HL-60 (cell line): ENCODE results near the gene ROR2.
A peak's percentile ranks its signal among the peaks of the same experiment; 100 is the strongest.

Experiments used
- DNase-seq, 2 experiments: peaks; one replicate each; pipeline ENCODE4 v3.0.0-alpha.2; 2010 to 2020; ENCODE audit warnings: low read depth in 1 of 2, low spot score in 1 of 2
- H3K27ac ChIP-seq: fragments of 250-450 bp; sonication (Bioruptor Pico); replicated peaks from 2 replicates; pipeline ENCODE4 v1.5.1; 2020; ENCODE audit warnings: mild to moderate bottlenecking, moderate library complexity
- H3K27me3 ChIP-seq: fragments of 250-450 bp; sonication (Bioruptor Pico); 2 replicates; pipeline ENCODE4 v1.5.1; 2021; ENCODE audit warnings: mild to moderate bottlenecking, moderate library complexity; ENCODE audit not compliant: insufficient read depth, poor library complexity, severe bottlenecking
- H3K4me3 ChIP-seq: replicated peaks from 2 replicates; pipeline ENCODE4 v1.5.1; 2011; ENCODE audit warnings: mild to moderate bottlenecking, control low read depth, low read length; ENCODE audit not compliant: insufficient read depth
- GABPA ChIP-seq: IDR thresholded peaks from 2 replicates; pipeline ENCODE4 v1.6.1; 2012; ENCODE audit warnings: low read depth
- POLR2AphosphoS5 ChIP-seq: IDR thresholded peaks from 2 replicates; pipeline ENCODE4 v1.6.1; 2012; ENCODE audit warnings: low read depth
- SPI1 ChIP-seq: IDR thresholded peaks from 2 replicates; pipeline ENCODE4 v1.6.1; 2012; ENCODE audit warnings: low read depth, mild to moderate bottlenecking, borderline replicate concordance
- TF ChIP-seq, protein P1 (sequence below): IDR thresholded peaks from 2 replicates; pipeline ENCODE4 v1.6.1; 2012; ENCODE audit warnings: low read depth; ENCODE audit not compliant: insufficient replicate concordance
- TF ChIP-seq, protein P2 (sequence below): IDR thresholded peaks from one replicate; pipeline ENCODE4 v1.5.1; 2011; ENCODE audit warnings: low read length, control low read depth, inconsistent platforms; ENCODE audit not compliant: insufficient read depth

The ROR2 gene

DNA sequence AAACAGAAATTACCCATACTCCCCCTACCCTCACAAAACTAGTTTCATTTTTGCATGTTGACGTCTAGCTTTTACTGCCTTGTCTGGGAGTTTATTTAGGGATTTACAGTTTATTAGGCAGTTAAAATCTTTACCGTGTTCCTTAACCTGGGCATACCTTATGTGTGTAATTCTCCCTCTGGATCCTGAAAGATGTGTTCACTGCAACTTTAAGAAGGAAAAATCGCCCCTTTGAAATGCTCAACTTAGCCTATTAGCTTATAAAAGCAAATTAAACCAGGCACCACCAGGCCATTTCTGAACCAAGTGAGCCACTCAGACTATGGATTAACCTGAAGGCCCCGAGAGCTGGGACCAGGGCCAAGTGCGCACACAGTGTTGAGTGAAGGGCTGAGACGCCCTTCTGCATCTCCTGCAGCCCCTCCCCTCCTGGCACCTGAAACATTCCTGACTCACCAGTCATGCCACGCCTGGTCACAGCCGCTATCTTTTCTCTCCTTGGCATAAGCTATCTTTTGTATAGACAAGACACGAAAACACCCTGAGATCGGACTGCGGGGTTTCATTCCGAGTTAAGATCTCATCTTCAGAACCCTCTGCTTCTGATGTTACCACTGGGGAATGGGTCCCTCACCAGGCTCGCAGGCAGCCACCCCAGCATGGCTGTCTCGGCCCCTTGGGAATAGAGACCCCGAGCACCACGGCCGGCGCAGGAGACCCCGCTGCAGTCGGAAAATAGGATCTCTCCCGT, 111.9 kb downstream of the ROR2 start:
- Histone ChIP-seq H3K4me3 (no peak overlapping the region), H3K27ac (no peak overlapping the region)

DNA sequence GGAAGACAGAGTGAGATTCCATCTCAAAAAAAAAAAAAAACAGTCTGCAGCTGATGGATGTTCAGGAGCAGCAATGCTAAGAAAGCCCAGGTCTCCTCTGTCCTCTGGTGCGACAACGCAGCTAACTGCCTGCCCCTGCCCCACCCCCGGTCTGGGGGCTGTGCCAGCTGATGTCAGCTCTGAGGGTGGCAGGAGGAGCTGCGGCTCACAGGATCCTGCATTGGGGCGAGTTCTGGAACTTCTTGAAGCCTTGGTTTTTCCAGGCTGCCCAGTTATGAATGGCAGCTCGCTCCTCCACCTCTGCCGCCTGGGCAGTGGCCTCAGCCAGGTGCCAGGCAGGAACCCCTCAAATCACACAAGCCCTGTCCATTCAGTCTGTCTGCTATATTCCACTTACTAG, 113.5 kb downstream of the ROR2 start:
- no peak overlapping the region for H3K4me3 ChIP-seq
- no peaks in the 10 kb centered on the region for H3K27me3 ChIP-seq
- H3K27ac ChIP-seq, result no peak overlapping the region
- DNase-seq, result no peak
- TF ChIP-seq GABPA, result no peak

More for the DNA sequence above, 111.9 kb downstream of the ROR2 start:
- TF ChIP-seq GABPA, result no peak
- TF ChIP-seq, protein P1, sequence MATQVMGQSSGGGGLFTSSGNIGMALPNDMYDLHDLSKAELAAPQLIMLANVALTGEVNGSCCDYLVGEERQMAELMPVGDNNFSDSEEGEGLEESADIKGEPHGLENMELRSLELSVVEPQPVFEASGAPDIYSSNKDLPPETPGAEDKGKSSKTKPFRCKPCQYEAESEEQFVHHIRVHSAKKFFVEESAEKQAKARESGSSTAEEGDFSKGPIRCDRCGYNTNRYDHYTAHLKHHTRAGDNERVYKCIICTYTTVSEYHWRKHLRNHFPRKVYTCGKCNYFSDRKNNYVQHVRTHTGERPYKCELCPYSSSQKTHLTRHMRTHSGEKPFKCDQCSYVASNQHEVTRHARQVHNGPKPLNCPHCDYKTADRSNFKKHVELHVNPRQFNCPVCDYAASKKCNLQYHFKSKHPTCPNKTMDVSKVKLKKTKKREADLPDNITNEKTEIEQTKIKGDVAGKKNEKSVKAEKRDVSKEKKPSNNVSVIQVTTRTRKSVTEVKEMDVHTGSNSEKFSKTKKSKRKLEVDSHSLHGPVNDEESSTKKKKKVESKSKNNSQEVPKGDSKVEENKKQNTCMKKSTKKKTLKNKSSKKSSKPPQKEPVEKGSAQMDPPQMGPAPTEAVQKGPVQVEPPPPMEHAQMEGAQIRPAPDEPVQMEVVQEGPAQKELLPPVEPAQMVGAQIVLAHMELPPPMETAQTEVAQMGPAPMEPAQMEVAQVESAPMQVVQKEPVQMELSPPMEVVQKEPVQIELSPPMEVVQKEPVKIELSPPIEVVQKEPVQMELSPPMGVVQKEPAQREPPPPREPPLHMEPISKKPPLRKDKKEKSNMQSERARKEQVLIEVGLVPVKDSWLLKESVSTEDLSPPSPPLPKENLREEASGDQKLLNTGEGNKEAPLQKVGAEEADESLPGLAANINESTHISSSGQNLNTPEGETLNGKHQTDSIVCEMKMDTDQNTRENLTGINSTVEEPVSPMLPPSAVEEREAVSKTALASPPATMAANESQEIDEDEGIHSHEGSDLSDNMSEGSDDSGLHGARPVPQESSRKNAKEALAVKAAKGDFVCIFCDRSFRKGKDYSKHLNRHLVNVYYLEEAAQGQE, result no peak
- TF ChIP-seq, protein P2, sequence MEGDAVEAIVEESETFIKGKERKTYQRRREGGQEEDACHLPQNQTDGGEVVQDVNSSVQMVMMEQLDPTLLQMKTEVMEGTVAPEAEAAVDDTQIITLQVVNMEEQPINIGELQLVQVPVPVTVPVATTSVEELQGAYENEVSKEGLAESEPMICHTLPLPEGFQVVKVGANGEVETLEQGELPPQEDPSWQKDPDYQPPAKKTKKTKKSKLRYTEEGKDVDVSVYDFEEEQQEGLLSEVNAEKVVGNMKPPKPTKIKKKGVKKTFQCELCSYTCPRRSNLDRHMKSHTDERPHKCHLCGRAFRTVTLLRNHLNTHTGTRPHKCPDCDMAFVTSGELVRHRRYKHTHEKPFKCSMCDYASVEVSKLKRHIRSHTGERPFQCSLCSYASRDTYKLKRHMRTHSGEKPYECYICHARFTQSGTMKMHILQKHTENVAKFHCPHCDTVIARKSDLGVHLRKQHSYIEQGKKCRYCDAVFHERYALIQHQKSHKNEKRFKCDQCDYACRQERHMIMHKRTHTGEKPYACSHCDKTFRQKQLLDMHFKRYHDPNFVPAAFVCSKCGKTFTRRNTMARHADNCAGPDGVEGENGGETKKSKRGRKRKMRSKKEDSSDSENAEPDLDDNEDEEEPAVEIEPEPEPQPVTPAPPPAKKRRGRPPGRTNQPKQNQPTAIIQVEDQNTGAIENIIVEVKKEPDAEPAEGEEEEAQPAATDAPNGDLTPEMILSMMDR, result no peak
- TF ChIP-seq SPI1, result no peak
- no peak for TF ChIP-seq POLR2AphosphoS5
- no peak for DNase-seq
- no peaks in the 10 kb centered on the region for H3K27me3 ChIP-seq

DNA sequence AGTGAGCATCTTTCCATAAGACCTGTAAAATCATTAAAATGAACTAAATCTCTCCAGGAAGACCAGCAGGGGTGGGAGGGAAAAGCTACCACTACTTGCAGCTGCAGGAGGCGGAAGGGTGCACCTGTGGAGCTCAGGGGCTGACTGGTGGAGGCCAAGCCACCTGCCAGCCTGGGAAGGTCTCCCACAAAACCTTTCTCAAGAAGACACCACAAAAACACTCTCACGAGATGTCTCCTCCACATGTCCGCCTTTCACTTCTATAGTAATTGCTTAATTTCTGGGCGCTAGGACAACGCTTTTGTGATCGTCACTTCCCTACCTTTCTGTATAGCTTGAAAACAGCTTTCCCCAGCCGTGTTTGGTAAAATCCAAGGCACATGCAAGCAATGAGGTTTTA, 114.4 kb downstream of the ROR2 start:
- H3K27ac ChIP-seq, result peak overlapping the region; percentile 58
- H3K4me3 ChIP-seq, result no peak overlapping the region
- TF ChIP-seq POLR2AphosphoS5 (peak; percentile 93), SPI1 (peak; percentile 71; the same call in 1 of the 2 replicates)
- TF ChIP-seq, protein P2, result no peak
- DNase-seq, result peak; percentile 73 to 80
- no peaks in the 10 kb centered on the region for H3K27me3 ChIP-seq

DNA sequence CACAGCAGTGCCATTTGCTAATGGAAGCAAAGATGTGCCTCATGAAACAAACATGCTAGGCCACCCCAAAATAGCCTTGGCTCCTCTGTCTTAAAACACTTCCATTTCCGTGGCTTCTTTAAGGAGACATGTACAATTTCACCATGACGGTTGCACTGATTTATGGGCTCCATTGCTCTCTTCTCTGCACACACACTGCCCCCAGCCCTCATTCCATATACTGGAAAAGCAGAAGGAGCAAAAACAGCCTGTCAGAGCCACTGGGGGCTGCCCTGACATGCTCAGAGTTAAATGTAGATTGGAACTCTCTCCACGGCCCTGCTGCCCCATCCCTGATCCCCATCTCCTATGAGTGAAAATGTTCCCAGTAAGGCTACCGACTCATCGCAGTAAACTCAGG, 114.8 kb downstream of the ROR2 start:
- Histone ChIP-seq H3K27me3 (no peaks in the 10 kb centered on the region), H3K27ac (peak overlapping the region; percentile 58), H3K4me3 (no peak overlapping the region)
- no peak for DNase-seq
- TF ChIP-seq, protein P2, result no peak
- TF ChIP-seq POLR2AphosphoS5, result no peak
- TF ChIP-seq SPI1, result no peak
- no peak for TF ChIP-seq GABPA
- TF ChIP-seq, protein P1, result no peak
